ENCODE data around the gene GATA3. TPM values are rescaled to one million over a fixed set of nuclear protein-coding genes. Genes with fewer than 3 reads are reported as not detected.

Gene GATA3
- total RNA-seq, 1 donor from 2014 or later = 3.2 TPM

DNA sequence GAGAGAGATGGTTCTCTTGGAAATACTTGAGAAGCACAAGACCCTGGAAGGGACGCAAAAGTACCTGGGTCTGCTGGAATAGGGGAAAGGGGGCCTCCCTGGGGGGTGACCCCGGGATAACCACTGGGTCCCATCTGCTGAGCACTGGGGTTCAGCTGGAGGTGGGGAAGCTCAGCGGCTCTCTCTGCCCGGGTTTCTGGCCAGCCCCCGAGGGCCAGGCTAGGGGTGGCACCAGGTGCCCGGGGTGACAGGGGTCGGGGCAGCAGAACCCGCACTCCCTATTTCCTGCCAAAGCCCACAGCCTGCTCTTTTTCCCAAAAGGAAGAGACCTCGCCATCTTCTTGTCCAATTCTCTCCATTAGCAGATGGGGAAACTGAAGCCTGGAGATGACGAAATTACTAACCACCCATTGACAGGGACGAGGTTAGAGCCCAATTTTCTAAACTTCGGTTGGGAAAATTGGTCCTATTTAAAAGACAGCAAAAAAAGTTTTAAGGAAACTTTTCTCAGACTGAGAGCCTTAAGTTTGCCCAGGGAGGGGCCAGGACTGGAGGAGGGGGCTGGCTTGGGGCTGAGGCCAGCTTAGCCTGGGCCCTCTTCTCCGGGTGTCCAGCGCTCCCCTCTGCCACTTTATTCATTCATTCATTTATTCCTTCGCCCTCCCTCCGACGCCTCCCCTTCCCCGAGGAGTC lies 17.8 kb upstream of the GATA3 start:
- Histone ChIP-seq H3K4me1 (peaks cover 16% of the 10 kb centered on the region), H3K4me3 (no peak overlapping the region), H3K9me3 (no peaks in the 10 kb centered on the region), H3K27ac (no peak overlapping the region), H3K27me3 (peaks cover 99% of the 10 kb centered on the region), H3K36me3 (no peaks in the 10 kb centered on the region)
- intact Hi-C loops (cut with DNase I) = no loop called here
- TF ChIP-seq, protein P1, sequence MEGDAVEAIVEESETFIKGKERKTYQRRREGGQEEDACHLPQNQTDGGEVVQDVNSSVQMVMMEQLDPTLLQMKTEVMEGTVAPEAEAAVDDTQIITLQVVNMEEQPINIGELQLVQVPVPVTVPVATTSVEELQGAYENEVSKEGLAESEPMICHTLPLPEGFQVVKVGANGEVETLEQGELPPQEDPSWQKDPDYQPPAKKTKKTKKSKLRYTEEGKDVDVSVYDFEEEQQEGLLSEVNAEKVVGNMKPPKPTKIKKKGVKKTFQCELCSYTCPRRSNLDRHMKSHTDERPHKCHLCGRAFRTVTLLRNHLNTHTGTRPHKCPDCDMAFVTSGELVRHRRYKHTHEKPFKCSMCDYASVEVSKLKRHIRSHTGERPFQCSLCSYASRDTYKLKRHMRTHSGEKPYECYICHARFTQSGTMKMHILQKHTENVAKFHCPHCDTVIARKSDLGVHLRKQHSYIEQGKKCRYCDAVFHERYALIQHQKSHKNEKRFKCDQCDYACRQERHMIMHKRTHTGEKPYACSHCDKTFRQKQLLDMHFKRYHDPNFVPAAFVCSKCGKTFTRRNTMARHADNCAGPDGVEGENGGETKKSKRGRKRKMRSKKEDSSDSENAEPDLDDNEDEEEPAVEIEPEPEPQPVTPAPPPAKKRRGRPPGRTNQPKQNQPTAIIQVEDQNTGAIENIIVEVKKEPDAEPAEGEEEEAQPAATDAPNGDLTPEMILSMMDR (IDR thresholded peaks at IDR 0.05) = no peak
- ATAC-seq (no peak), DNase-seq (no peak)

DNA sequence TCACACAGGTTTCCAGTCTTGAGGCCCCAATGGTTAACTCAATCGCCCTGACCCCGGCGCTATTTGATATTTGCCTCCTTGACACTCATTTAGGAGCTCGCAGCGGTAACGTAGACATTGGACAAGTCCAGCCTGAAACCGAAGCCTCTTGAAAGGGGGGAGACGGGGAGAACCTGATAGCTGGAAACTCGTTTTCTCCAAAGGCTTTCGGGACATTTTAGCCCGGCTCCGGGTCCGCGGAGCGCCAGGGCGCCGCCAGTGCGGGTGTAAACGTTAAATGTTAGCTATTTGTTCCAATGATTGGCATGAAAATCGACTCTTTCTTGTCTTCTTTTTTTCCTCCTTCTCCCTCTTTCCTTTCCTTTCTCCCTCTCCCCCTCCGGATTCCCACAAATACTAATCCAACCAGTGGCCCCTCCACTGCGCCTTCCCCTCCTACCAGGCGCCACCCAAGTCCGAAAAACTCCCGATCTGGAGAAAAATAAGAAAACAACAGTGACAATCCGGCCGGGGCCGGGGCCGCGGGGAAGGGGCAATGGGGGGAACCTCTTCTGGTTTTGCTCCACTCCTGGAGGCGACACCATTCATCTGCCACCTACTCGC lies 17.2 kb upstream of the GATA3 start:
- peaks cover 100% of the 10 kb centered on the region for H3K27me3 ChIP-seq
- TF ChIP-seq, protein P1 (IDR thresholded peaks at IDR 0.05) = no peak
- peaks cover 16% of the 10 kb centered on the region for H3K4me1 ChIP-seq
- no peak overlapping the region for H3K4me3 ChIP-seq
- no peak for DNase-seq
- no peak overlapping the region for H3K27ac ChIP-seq
- no peaks in the 10 kb centered on the region for H3K36me3 ChIP-seq
- ATAC-seq = no peak
- intact Hi-C loops (cut with DNase I) = no loop called here
- no peaks in the 10 kb centered on the region for H3K9me3 ChIP-seq

DNA sequence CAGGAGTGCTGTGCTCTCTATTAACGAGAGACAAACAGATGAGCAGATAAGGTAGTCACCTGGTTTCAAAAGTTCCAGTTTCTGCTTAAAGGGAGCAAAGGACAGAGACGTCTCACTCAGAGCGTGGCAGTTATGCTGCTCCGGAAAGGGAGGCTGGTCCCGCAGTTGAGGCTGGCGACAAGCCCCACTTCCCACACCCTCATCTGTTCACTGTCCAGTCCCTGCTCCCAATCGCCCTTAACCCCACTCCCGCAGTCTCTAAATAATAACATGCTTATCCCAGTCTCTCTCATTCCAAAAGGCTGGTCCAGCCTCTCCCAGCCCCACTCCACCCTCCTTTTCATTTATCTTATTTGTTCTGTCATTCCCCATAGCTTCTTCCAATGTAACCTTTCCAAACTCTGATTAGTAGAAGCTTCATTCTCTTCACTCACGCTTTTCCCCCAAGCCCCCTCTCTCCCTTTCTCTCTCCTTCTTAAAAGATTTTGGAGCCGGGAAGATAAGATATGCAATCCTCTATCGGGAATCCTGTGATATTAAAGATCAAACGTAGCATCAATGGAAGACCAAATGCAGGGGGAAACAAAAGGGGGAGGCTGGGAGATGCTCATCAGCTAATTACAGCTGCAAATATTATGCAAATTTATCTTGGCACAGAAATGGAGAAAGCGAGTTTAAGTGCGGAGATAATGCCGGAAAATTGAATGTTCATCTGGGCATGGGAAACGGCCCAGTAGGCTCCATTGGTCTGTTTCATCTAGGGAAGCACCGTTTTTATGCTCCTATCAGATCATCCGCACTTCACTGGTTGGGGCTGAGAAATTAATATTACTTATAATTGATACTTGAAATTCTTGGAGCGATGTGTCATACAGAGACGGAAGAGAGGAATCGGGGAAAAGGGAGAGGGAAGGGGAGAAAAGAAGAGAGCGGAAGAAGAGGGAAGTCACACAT lies 16.3 kb upstream of the GATA3 start:
- ATAC-seq (no peak), DNase-seq (no peak)
- H3K4me3 ChIP-seq = no peak overlapping the region
- H3K27me3 ChIP-seq = peaks cover 100% of the 10 kb centered on the region
- no peaks in the 10 kb centered on the region for H3K9me3 ChIP-seq
- TF ChIP-seq, protein P1 (IDR thresholded peaks at IDR 0.05) = no peak
- no peak overlapping the region for H3K27ac ChIP-seq
- intact Hi-C loops (cut with DNase I) = no loop called here
- H3K4me1 ChIP-seq = peaks cover 21% of the 10 kb centered on the region
- no peaks in the 10 kb centered on the region for H3K36me3 ChIP-seq

DNA sequence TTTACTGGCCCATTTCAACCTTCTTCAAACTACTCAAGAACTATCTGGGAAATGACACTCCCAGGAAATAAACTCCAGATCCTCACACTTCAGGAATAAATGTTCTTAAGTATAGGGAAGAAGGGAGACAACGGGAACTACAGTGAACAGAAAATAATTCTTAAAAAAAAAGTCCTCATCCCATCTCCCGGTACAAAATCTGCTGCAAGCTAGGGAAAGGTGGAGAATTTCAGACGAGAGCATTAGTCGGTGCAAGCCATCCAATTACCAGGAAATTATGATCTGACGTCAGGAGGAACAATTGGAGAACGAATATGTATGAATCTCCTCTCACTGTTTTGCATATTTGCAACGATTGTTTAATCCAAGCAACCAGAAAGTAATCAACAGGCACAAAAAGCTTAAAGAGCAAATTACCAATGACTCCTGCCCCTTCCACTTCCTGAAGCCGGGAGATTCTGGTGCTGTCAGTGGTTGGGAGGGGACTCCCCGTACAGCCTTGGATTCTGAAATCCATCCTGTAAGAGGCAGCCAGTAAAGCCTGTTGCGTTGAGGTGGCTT lies 15.1 kb upstream of the GATA3 start:
- TF ChIP-seq, protein P1 (IDR thresholded peaks at IDR 0.05) = no peak
- DNase-seq (no peak), ATAC-seq (no peak)
- peaks cover 19% of the 10 kb centered on the region for H3K4me1 ChIP-seq
- H3K9me3 ChIP-seq = no peaks in the 10 kb centered on the region
- no peak overlapping the region for H3K27ac ChIP-seq
- intact Hi-C loops (cut with DNase I) = no loop called here
- peaks cover 100% of the 10 kb centered on the region for H3K27me3 ChIP-seq
- no peak overlapping the region for H3K4me3 ChIP-seq
- H3K36me3 ChIP-seq = no peaks in the 10 kb centered on the region

DNA sequence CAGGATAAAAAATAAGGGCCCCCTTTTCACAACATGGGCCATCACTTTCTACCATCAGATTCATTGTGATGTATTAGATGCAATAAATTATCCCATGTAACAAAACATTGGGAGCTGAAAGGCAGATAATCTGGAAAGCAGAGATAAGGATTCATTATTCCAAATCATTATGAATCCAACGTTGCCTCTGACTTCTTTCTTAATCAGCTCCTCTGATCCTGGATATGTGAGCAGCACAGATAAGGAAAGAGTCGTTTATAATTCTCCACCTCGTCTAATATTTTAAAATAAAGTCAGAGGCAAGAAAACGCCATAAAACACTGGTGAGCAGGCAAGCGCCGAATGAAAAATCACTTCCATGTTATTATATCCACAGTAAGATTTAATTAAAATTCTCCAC lies 13.8 kb upstream of the GATA3 start:
- peaks cover 100% of the 10 kb centered on the region for H3K27me3 ChIP-seq
- DNase-seq = no peak

More for the DNA sequence above, 13.8 kb upstream of the GATA3 start:
- Histone ChIP-seq H3K36me3 (no peaks in the 10 kb centered on the region), H3K4me3 (no peak overlapping the region), H3K9me3 (no peaks in the 10 kb centered on the region), H3K27ac (no peak overlapping the region), H3K4me1 (peaks cover 21% of the 10 kb centered on the region)
- ATAC-seq = no peak
- TF ChIP-seq, protein P1 (IDR thresholded peaks at IDR 0.05) = no peak
- intact Hi-C loops (cut with DNase I) = no loop called here
